ENCODE data around the gene FYN. TPM values are rescaled to one million over a fixed set of nuclear protein-coding genes. Genes with fewer than 3 reads are reported as not detected.

Gene FYN
- total and polyA plus RNA-seq, 2 of the 13 experiments (the other 11 are each of a cell fraction or from before 2014, with no cell fraction given), result 15.5 to 24.6 TPM

- TF ChIP-seq ZNF281 (CRISPR knock-in tag; IDR thresholded peaks at IDR 0.05; ENCODE audit: borderline replicate concordance), result no peak
- TF ChIP-seq ZNF790 (CRISPR knock-in tag; IDR thresholded peaks at IDR 0.05; ENCODE audit: borderline replicate concordance), result no peak
- TF ChIP-seq ELF1 (CRISPR knock-in tag; IDR thresholded peaks at IDR 0.05), result no peak
- TF ChIP-seq RBFOX2 (IDR thresholded peaks at IDR 0.05; ENCODE audit: low read depth, low read length), result no peak
- TF ChIP-seq GLMP (CRISPR knock-in tag; IDR thresholded peaks at IDR 0.05; ENCODE audit: borderline replicate concordance), result no peak
Measured at GRCh38 chr6:111865049-111865585, 8.1 kb downstream of the FYN start (continued).

GRCh38 chr6:111864138-111865048, 8.9 kb downstream of the FYN start:
- ChIA-PET CTCF (ENCODE audit: low intra/inter-chr PET ratio, low total read pairs) (no interaction called here), POLR2A (no interaction called here)
- no peaks in the 10 kb centered on the region for H3K36me3 ChIP-seq (replicated peaks in 1 of 2; ENCODE audit: control insufficient read depth in 1 of 2, insufficient read depth in 2 of 2, low read length in 2 of 2)
- H3K4me1 ChIP-seq (ENCODE audit: insufficient read depth, low read length), result peaks cover 3% of the 10 kb centered on the region
- H2AFZ ChIP-seq (ENCODE audit: low read length), result no peak overlapping the region
- in situ Hi-C loops (cut with HindIII; ENCODE audit: extremely low pct_ligation_motif_present, low pct_unique_long_range_greater_than_20kb) (no loop called here), intact Hi-C loops (cut with micrococcal nuclease; ENCODE audit: unreplicated experiment) (no loop called here)
- no peaks in the 10 kb centered on the region for H3K27me3 ChIP-seq (ENCODE audit: control insufficient read depth in 1 of 2, insufficient read depth in 2 of 2, low read length in 2 of 2)
- 71% methylated on average over 6 of the region's 6 CpGs for WGBS (ENCODE audit: low lambda C conversion rate)
- no peaks in the 10 kb centered on the region for H3K9me3 ChIP-seq (ENCODE audit: low read length)
- no peak for ATAC-seq
- no TSS peak for BruUV-seq (replicated peaks)
- TF ChIP-seq ZNF629 (CRISPR knock-in tag; conservative IDR thresholded peaks at IDR 0.05) (peak; percentile 75), RNF219 (CRISPR knock-in tag; IDR thresholded peaks at IDR 0.05) (no peak), ZNF773 (CRISPR knock-in tag; IDR thresholded peaks at IDR 0.05; ENCODE audit: borderline replicate concordance) (no peak)
- FAIRE-seq, result no peak
- H3K79me2 ChIP-seq (ENCODE audit: insufficient read depth, low read length), result no peaks in the 10 kb centered on the region
- no peak overlapping the region for H3K4me2 ChIP-seq (ENCODE audit: low read depth, low read length)
- no peak for DNase-seq (ENCODE audit: low spot score)
- no peaks in the 10 kb centered on the region for H4K20me1 ChIP-seq (ENCODE audit: insufficient read depth, low read length)
- no peak overlapping the region for H3K9ac ChIP-seq (ENCODE audit: insufficient read depth, low read depth, low read length)
- no peak overlapping the region for H3K27ac ChIP-seq (ENCODE audit: extremely low read length, insufficient read depth, low read length)
- H3K4me3 ChIP-seq (replicated peaks in 1 of 3; ENCODE audit: insufficient read depth in 1 of 3, low read depth in 2 of 3, low read length in 3 of 3), result no peak overlapping the region

Measured in HepG2 (cell line).